Kidney glomerular epithelial cell (primary cell): ENCODE data around the gene TLK1.

Experiments
- DNase-seq: peaks from one replicate; lab custom pipeline; 2025; lab: John Stamatoyannopoulos, UW

Gene TLK1

DNA sequence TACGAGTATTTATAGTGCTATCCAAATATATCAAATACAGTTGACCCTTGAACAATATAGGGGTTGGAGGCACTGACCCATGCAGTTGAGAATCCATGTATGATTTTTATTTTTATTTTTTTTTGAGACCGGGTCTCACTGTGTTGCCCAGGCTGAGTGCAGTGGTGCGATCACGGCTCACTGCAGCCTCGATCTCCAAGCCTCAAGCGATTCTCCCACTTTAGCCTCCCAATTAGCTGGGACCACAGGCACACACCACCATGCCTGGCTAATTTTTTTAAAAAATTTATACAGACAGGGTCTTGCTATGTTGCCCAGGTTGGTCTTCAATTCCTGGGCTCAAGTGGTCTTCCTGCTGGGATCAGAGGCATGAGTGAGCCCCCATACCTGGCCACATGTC lies 161.0 kb downstream of the TLK1 start:
- no peak for DNase-seq

DNA sequence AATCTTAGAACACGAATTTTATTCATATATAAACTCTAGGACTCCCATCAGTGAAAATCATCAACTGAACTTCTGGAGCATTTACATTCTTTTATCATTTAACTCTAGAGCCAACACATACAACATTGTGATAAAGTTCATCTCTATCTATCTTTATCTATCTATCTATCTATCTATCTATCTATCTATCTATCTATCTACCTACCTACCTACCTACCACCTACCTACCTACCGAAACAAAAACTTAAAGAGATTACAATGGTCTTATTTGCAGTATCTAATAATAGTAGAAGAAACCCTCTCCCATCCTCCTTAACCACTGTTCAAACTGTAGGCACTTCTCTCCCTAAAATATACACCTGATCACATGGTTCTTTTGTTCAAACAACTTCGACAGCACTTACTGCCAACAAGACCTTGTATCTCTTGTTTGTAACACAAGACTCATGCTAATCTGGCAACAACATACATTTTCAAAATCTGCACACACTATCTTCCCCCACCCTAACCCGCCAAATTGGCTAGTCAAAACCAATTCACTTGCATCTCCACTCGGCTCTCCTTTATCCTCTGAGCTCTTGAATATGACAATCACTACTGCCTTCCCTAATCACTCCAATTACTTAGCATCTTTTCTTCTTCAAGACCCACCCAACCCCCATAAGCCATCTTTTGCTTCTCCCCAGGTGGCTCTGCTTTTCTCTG lies 162.6 kb downstream of the TLK1 start:
- DNase-seq, result no peak

DNA sequence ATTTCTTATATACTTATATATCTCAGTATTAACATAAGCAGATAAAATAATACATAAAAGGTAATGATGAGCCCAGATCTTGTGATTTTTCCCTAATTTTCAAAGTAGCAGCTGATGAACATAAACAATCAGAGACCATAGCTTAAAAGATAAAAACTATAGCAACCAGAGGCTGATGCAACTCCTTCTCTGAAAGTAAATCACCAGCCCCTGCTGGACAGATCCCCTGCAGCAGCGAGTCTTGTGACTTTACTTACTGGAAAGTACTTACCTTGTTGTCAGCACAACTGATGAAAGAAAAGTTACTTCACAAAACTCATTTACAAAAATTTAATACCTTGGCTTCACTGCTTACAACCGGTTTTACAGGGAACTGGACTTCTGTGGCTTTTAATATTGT lies 164.4 kb downstream of the TLK1 start:
- DNase-seq, result no peak

DNA sequence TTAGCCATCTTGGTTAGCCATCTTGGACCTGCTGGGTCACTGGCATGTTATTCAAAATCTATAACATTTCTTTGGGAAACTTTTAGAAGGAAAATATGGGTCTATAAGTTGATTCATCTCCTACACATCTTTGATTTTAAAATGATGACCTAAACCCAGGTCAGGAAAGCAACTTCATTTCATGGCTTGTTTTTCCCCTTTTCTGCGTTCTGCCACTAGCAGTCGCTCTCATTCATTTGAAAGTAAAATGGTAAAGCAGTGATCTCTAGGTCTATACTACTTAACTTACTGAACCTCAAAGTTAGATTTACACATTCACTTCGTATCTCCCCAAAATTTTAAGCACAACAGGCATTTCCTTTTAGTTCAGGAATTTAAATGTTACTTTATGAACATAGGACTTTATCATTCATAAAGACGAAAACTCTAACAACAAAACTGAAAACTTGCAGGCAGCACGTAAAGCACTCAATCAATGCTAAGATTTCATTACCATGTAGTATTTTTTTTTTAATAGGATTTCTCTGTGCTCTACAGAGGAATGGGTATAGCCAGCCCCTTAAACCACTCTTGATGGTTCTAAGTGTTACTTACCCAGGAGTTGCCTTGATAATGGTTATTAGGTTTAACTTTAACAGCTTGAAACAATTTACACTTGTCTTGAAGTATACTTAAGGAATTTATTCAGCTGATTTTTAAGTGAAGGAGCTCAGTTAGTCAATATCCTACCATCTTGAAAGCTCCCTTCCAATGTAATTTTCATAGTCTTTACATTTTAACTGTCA lies 169.1 kb downstream of the TLK1 start:
- DNase-seq, result no peak

DNA sequence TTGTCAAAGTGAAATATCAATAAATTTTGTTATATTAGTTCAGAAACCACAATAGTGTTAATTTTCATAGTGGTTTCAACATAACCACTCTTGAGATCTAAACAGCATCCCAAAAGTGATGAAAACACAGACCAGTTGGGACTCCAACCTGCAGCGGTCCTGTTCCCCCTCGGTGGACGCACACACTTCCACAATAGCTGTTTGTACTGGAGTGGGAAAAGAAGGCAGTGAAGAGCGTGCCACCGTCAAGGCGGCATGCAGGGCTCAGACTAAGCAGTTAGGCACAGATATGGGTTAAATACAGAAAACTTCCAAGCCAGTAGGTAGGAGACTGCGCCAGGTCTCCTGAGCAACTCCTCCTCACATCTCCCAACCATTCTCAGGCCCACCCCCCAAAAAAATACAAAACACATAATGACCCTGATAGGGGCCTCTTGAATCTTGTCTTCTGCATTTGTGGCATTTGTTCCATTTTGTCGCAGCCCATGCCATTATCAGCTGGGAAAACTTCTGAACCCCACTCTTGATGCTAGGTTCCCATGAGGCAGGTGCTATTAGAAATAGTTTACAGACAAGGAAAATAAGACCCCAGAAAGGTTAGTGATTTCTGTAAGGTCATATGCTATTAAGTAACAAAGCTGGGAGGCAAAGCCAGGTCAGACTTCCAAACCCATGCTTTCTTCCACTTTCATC lies 174.0 kb downstream of the TLK1 start:
- DNase-seq, result no peak

DNA sequence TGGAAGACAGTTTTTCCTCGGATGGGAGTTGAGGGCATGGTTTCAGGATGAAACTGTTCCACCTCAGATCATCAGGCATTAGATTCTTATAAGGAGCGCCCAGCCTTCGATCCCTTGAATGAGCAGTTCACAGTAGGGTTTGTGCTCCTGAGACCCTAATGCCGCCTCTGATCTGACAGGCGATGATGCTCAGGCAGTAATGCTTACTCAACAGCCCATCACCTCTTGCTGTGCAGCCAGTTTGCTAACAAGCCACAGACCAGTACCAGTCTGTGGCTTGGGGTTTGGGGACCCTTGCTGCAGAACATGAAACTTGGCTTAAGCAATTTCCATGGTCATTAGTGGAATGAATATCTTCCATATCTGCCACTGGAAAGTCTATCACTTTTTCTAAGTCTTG lies 175.3 kb downstream of the TLK1 start:
- no peak for DNase-seq

DNA sequence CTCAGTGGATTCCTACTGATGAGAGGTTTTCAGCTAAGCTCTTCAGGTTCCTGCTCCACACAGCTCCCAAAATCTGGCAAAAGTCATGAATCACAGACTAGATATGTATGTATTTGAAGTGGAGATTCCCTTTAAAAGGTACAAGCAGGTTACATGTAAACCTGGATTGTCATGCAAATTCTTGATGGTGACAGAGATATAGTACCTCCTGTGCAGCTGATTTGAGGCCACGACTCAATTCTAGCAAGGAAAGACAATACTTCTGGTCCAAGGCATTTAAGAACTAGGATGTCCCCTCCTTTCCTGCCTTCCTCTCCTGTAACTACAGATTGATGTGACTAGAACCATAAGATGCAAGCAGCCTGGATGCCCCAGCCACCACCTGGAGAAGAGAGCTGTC lies 176.6 kb downstream of the TLK1 start:
- no peak for DNase-seq

- no peak for DNase-seq
Observed at GRCh38 chr2:170975943-170976270, 184.8 kb downstream of the TLK1 start.

DNA sequence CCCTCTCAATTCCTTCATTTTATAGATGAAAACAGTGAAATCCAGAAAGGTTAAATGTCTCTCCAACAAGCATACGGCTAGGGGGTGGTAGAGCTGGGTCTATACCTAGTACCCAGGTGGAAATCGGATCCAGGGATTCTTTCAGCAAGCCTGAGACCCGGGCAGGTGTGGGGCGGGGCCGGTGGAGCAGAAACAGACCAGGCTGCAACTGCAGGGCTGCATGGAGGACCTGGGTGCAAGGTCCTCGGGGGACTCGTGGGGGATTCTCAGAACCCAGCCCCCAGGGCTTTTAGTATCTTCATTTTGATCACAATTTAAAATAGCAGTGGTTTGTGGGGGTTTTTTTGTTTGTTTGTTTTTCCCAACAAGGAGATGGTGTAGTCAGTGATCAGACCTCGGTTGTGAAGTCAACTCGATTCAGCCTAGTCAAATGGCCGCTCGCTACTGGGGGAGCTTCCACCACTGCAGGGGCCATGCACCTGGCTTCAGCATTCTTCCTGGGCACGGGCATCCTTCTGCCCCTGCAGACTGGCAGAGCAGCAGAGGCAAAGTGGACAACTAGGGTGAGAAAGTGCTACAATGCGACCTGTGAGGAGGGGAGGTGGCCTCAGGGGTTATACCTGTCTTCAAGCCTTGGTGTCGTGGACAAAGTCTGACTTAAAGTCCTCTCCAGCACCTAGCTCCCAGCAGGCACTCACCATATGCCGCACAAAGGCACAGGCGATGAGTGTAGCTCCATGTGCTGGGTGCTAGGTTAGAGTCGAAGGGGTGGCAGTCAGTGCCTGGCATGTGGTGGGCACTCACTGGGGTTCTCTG lies 185.4 kb downstream of the TLK1 start:
- DNase-seq, result no peak

GRCh38 chr2:170974304-170974993 lies 186.2 kb downstream of the TLK1 start:
- no peak for DNase-seq

DNA sequence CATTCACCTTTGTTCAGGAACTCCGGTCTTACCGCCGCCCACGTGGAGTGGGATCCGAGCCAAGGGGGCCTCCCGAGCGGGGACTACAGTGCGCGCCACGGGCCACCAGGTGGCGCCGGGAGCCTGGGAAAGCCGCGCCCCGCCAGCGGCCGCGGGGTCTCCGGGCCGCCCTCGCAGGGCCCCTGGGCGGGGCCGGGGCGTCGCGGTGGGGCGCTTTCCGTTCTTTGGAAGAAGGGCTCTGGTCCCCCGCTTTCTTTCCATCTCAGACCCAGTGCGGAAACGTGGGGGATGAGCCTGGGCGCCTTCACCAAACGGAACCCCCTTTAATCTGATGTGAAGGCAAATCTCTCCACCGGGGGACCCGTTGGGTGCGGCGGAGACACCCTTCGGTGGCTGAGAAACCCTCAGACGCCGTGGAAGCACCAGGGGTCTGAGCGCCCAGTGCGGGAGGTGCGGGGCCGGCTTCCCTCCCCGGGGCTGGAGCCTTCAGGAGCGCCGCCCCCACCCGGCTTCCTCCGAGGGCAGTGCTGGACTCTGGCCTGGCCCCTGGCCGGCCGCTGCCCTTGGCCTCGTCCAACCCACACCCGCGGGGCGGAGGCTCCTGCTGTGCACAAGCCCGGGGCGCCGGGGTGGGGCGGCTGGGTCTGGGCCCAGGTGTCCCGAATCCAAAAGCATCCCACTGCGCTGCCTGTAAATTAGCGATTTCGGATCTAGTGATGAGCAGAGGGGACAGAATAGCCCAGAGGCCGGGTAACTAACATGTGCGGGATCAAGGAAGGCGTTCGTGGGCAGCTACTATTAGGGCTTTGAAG lies 187.0 kb downstream of the TLK1 start:
- DNase-seq, result peak; percentile 73

- DNase-seq, result no peak
Observed at GRCh38 chr2:170973225-170973491, 187.5 kb downstream of the TLK1 start.

DNA sequence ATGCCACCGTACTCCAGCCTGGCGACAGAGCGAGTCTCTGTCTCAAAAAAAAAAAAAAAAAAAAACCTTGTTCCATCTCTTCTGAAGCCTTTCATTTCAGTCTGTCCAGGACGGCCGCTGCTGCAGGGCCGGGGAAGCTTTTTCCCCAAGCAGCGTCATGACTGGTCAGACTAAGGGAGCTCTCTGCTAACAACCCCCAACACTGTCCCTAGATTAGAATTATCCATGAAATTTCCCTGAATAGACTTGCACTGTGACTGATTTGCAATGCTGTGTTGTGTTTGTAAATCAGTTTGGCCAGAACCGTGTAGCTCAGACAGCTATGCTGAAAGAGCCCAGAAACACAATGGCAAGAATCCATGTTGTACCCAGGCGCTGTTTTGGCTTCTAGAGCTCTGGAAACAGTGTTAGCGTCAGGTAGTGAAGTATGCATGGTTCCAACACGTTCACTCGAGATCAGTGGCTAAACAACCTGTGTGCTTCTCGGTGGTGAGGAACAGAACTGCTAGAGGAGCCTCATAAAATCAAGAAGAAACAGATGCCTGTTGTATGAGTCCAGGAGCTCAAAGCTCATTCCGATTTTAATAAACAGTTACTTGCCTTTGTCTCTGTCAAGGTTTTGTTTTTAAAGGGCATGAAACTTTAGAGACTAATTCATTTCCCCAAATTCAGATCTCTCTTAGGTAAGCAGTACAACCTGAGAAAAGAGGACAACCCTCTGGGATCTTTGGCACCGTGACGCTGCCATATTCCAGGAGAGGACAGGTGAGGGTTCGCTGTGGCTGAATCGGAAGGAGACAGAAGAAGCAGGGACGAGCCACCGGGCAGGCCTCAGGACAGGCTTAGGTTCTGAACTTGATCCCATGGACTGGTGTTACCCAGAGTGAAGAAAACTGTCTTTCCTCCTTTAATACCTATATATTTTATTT lies 188.1 kb downstream of the TLK1 start:
- DNase-seq, result no peak

DNA sequence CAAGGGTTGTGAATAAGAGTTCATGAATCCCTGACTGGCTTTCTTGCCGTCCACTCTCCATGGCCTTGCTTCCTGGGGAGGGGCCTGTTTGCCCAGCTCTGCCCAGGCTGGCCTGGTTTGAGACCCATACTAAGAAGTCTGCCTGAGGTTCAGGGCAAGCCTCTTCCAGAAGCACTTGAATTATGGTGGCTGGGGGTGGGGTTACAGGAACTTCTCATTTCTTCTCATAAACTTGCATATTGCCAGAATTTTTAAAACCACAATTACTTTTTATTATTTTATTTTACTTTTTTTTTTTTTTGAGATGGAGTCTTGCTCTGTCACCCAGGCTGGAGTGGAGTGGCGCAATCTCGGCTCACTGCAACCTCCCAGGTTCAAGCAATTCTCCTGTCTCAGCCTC lies 189.6 kb downstream of the TLK1 start:
- no peak for DNase-seq

- no peak for DNase-seq
Observed at GRCh38 chr2:170969872-170970496, 190.7 kb downstream of the TLK1 start.

- no peak for DNase-seq
Observed at GRCh38 chr2:170969030-170969429, 191.7 kb downstream of the TLK1 start.

DNA sequence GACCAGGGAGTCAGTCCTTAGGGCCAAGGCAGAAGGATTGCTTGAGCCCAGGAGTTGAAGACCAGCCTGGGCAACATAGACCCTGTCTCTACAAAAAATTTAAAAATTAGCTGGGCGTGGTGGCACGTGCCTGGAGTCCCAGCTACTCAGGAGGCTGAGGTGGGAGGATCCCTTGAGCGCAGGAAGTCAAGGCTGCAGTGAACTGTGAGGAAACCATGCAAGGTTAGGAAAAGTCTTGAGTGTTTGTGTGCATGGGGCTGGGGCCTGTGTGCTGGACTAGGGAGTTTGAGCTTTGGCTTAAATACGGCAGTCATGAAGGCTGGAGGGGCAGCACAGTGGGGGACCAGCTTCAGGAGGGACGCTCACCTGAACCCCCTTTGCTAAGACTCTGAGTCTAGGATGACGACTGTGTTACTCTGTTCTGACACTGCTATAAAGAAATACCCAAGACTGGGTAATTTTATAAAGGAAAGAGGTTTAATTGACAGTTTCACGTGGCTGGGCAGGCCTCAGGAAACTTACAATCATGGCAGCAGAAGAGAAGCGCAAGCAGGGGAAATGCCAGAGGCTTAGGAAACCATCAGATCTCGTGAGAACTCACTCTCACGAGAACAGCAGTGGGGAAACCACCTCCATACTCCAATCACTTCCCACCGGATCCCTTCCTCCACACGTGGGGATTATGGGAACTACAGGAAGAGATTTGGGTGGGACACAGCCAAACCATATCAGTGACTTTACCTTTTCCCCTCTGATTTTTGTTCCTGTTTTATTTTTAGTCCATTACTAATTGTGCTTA lies 192.3 kb downstream of the TLK1 start:
- DNase-seq, result no peak

DNA sequence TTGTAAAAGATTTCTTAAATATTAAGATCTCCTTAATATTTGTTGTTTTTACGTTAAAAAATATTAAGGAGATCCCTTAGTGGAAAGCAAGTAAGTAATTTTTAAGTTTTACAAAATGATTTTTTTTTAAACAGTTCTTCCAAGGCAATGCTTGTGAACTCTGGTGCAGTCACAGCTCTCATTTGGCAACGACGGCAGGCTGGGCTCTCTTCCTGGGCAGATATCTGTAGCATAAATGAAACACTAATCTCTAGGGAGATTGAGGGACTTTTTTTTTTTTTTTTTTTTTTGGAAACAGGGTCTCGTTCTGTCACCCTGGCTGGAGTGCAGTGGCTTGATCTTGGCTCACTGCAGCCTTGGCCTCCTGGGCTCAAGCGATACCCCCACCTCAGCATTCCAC lies 193.1 kb downstream of the TLK1 start:
- no peak for DNase-seq
